Measurements from ENCODE around the gene TRIOBP. TPM values are rescaled to one million over a fixed set of nuclear protein-coding genes. Genes with fewer than 3 reads are reported as not detected.
A peak's percentile ranks its signal among the peaks of the same experiment; 100 is the strongest.

The TRIOBP gene
- total RNA-seq, 4 donors from 2014 or later = 58.6 to 71.6 (median 64.3) TPM

- Histone ChIP-seq H3K27ac (no peak overlapping the region), H3K36me3 (no peaks in the 10 kb centered on the region), H3K4me3 (no peak overlapping the region), H3K4me1 (peaks cover 54% of the 10 kb centered on the region), H3K27me3 (no peaks in the 10 kb centered on the region), H3K9me3 (no peaks in the 10 kb centered on the region)
- TF ChIP-seq POLR2AphosphoS5 (IDR thresholded peaks at IDR 0.05) (no peak), EP300 (IDR thresholded peaks at IDR 0.05) (no peak), POLR2A (IDR thresholded peaks at IDR 0.05) (no peak), CTCF (IDR thresholded peaks at IDR 0.05) (no peak)
- DNase-seq (ENCODE audit: low spot score in 2 of 2) = no peak
- WGBS = 47% methylated on average over 4 of the region's 11 CpGs
These were observed 23.9 kb upstream of the TRIOBP start for GRCh38 chr22:37672920-37673455.

GRCh38 chr22:37674248-37674647 lies 22.6 kb upstream of the TRIOBP start:
- WGBS = 60% methylated on average over 4 of the region's 12 CpGs
- Histone ChIP-seq H3K4me1 (peaks cover 65% of the 10 kb centered on the region), H3K9me3 (no peaks in the 10 kb centered on the region), H3K4me3 (no peak overlapping the region), H3K27me3 (no peaks in the 10 kb centered on the region), H3K36me3 (no peaks in the 10 kb centered on the region), H3K27ac (peak overlapping the region; percentile 80)
- DNase-seq (ENCODE audit: low spot score in 2 of 2) = no peak
- TF ChIP-seq CTCF (IDR thresholded peaks at IDR 0.05) (no peak), POLR2A (IDR thresholded peaks at IDR 0.05) (no peak), EP300 (IDR thresholded peaks at IDR 0.05) (no peak), POLR2AphosphoS5 (IDR thresholded peaks at IDR 0.05) (no peak)

GRCh38 chr22:37674951-37675929 lies 21.6 kb upstream of the TRIOBP start, which contains the start of gene LGALS1:
Gene LGALS1 (plus strand): TSS chr22:37675636. CDS start chr22:37675703, 67 bp downstream.
- Histone ChIP-seq H3K27me3 (no peaks in the 10 kb centered on the region), H3K27ac (peak within 1 kb of the TSS; percentile 80), H3K9me3 (no peaks in the 10 kb centered on the region), H3K4me1 (peaks cover 65% of the 10 kb centered on the region), H3K36me3 (peaks cover 4% of the 10 kb centered on the region), H3K4me3 (peak within 1 kb of the TSS; percentile 52)
- no peak for TF ChIP-seq EP300 (IDR thresholded peaks at IDR 0.05)
- TF ChIP-seq CTCF (IDR thresholded peaks at IDR 0.05) = no peak
- TF ChIP-seq POLR2A (IDR thresholded peaks at IDR 0.05) = peak in 1 of 2 donors; percentile 32
- peak in 2 of 3 donors; percentile 36 to 69 for TF ChIP-seq POLR2AphosphoS5 (IDR thresholded peaks at IDR 0.05)
- peak; percentile 98 to 99 for DNase-seq (ENCODE audit: low spot score in 2 of 2)
- 21% methylated on average over 12 of the region's 34 CpGs for WGBS

GRCh38 chr22:37675930-37676735 lies 20.7 kb upstream of the TRIOBP start:
- no peaks in the 10 kb centered on the region for H3K27me3 ChIP-seq
- no peak for DNase-seq (ENCODE audit: low spot score in 2 of 2)
- peak overlapping the region; percentile 80 for H3K27ac ChIP-seq
- peaks cover 66% of the 10 kb centered on the region for H3K4me1 ChIP-seq
- H3K36me3 ChIP-seq = peaks cover 4% of the 10 kb centered on the region
- 18% methylated on average over 17 of the region's 17 CpGs for WGBS
- H3K4me3 ChIP-seq = peak overlapping the region; percentile 52
- TF ChIP-seq POLR2AphosphoS5 (IDR thresholded peaks at IDR 0.05) (no peak), EP300 (IDR thresholded peaks at IDR 0.05) (no peak), POLR2A (IDR thresholded peaks at IDR 0.05) (no peak), CTCF (IDR thresholded peaks at IDR 0.05) (no peak)
- no peaks in the 10 kb centered on the region for H3K9me3 ChIP-seq

Data from suprapubic skin (tissue), 4 donors.